Measurements from ENCODE around the gene DIPK1A.

DNA sequence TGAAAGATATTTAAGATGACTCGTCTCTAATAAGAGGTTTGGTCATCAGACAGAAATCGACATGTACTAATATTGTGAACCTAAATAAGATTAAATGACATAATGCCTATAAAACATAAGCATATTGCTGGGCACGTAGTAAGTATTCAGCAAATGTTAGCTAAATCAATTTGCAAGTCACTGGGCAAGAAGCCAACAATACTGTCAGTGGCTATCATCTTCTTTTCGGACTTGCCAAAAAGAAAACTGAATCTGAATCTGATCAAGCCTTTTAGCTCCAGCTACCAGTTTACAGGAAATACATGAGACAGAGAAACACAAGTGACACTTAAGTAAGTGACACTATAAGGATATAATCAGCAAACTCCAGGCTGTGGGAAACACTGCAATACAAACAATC is 83.5 kb downstream of the DIPK1A start:
- TF ChIP-seq, protein P1, sequence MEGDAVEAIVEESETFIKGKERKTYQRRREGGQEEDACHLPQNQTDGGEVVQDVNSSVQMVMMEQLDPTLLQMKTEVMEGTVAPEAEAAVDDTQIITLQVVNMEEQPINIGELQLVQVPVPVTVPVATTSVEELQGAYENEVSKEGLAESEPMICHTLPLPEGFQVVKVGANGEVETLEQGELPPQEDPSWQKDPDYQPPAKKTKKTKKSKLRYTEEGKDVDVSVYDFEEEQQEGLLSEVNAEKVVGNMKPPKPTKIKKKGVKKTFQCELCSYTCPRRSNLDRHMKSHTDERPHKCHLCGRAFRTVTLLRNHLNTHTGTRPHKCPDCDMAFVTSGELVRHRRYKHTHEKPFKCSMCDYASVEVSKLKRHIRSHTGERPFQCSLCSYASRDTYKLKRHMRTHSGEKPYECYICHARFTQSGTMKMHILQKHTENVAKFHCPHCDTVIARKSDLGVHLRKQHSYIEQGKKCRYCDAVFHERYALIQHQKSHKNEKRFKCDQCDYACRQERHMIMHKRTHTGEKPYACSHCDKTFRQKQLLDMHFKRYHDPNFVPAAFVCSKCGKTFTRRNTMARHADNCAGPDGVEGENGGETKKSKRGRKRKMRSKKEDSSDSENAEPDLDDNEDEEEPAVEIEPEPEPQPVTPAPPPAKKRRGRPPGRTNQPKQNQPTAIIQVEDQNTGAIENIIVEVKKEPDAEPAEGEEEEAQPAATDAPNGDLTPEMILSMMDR (IDR thresholded peaks at IDR 0.05) = no peak
- no peak for TF ChIP-seq POLR2A (IDR thresholded peaks at IDR 0.05)

Data from thyroid gland (tissue), 4 donors.